GM08714 (cell line): ENCODE data around the gene WFIKKN2.
A peak's percentile ranks its signal among the peaks of the same experiment; 100 is the strongest.
"Not testable (repeated sequence)": the region's sequence is repeated elsewhere in the genome, so short reads cannot be mapped to it uniquely, and the experiment has no call there.

Experiments used
- H3K4me3 ChIP-seq: fragments of 200-500 bp; sonication (Bioruptor generic); 2 replicates; pipeline ENCODE4 v1.5.1; 2014; ENCODE audit warnings: mild to moderate bottlenecking, low read length, inconsistent platforms
- ZNF274 ChIP-seq: IDR thresholded peaks from 2 replicates; pipeline ENCODE4 v1.6.1; 2012; ENCODE audit warnings: mild to moderate bottlenecking, low read depth, low read length

WFIKKN2 gene

GRCh38 chr17:50848039-50848438, 12.7 kb downstream of the WFIKKN2 start:
- H3K4me3 ChIP-seq, result no peak overlapping the region
- TF ChIP-seq ZNF274, result no peak

- no peak overlapping the region for H3K4me3 ChIP-seq
- TF ChIP-seq ZNF274, result no peak
Measured at GRCh38 chr17:50848711-50849110, 13.3 kb downstream of the WFIKKN2 start.

GRCh38 chr17:50850640-50851039, 15.3 kb downstream of the WFIKKN2 start:
- no peak overlapping the region for H3K4me3 ChIP-seq
- TF ChIP-seq ZNF274, result no peak

GRCh38 chr17:50853015-50853615, 17.7 kb downstream of the WFIKKN2 start:
- no peak for TF ChIP-seq ZNF274
- H3K4me3 ChIP-seq, result no peak overlapping the region

GRCh38 chr17:50853781-50854180, 18.4 kb downstream of the WFIKKN2 start:
- no peak overlapping the region for H3K4me3 ChIP-seq
- TF ChIP-seq ZNF274, result no peak

GRCh38 chr17:50855708-50856330, 20.4 kb downstream of the WFIKKN2 start:
- TF ChIP-seq ZNF274, result no peak

GRCh38 chr17:50856431-50856830, 21.0 kb downstream of the WFIKKN2 start:
- no peak for TF ChIP-seq ZNF274
- H3K4me3 ChIP-seq, result no peak overlapping the region

More at GRCh38 chr17:50855708-50856330, 20.4 kb downstream of the WFIKKN2 start:
- H3K4me3 ChIP-seq, result no peak overlapping the region

GRCh38 chr17:50858486-50859225, 23.3 kb downstream of the WFIKKN2 start:
- TF ChIP-seq ZNF274, result no peak
- H3K4me3 ChIP-seq, result no peak overlapping the region

GRCh38 chr17:50859727-50860126, 24.3 kb downstream of the WFIKKN2 start:
- not testable (repeated sequence) for H3K4me3 ChIP-seq

- no peak for TF ChIP-seq ZNF274
- no peak overlapping the region for H3K4me3 ChIP-seq
Measured at GRCh38 chr17:50861334-50861676, 25.9 kb downstream of the WFIKKN2 start.

- no peak for TF ChIP-seq ZNF274
- H3K4me3 ChIP-seq, result no peak overlapping the region
Measured at GRCh38 chr17:50861822-50862528, 26.6 kb downstream of the WFIKKN2 start.

- TF ChIP-seq ZNF274, result no peak
- H3K4me3 ChIP-seq, result no peak overlapping the region
Measured at GRCh38 chr17:50863221-50863843, 27.9 kb downstream of the WFIKKN2 start.

- H3K4me3 ChIP-seq, result no peak overlapping the region; the same call in 1 of the 2 replicates
- no peak for TF ChIP-seq ZNF274
Measured at GRCh38 chr17:50863931-50864330, 28.5 kb downstream of the WFIKKN2 start.

GRCh38 chr17:50864747-50865059, 29.3 kb downstream of the WFIKKN2 start:
- peak overlapping the region; percentile 95 for H3K4me3 ChIP-seq

More at GRCh38 chr17:50864747-50865059, 29.3 kb downstream of the WFIKKN2 start:
- no peak for TF ChIP-seq ZNF274
